Measurements from ENCODE around the gene ITGB2. TPM values are rescaled to one million over a fixed set of nuclear protein-coding genes. Genes with fewer than 3 reads are reported as not detected.
A peak's percentile ranks its signal among the peaks of the same experiment; 100 is the strongest.

Gene ITGB2
- polyA plus RNA-seq, 1 of the 3 experiments (the other 2 are of a cell fraction) = 0.77 TPM

- Histone ChIP-seq H3K27ac (ENCODE audit: low read depth in 2 of 2, low read length in 1 of 2) (peak overlapping the region in 1 of 2 experiments; percentile 73; a peak in 2 of 4 replicates), H3K9me2 (no peaks in the 10 kb centered on the region), H3K9ac (no peak overlapping the region), H3K4me2 (no peak overlapping the region), H4K20me1 (ENCODE audit: insufficient read depth) (no peaks in the 10 kb centered on the region), H3K27me3 (ENCODE audit: insufficient read depth) (no peaks in the 10 kb centered on the region), H3K79me2 (ENCODE audit: insufficient read depth) (peaks cover 32% of the 10 kb centered on the region; the same call in 1 of the 2 replicates), H3K4me1 (ENCODE audit: control insufficient read depth in 1 of 2, insufficient read depth in 2 of 2, low read depth in 1 of 2, low read length in 1 of 2) (peaks cover 22 to 29% of the 10 kb centered on the region in 2 experiments; a peak in 3 of 4 replicates), H3K9me3 (no peaks in the 10 kb centered on the region), H3K4me3 (ENCODE audit: low read depth in 2 of 2, low read length in 1 of 2) (no peak overlapping the region), H3F3A (replicated peaks; ENCODE audit: insufficient read depth) (peaks cover 27% of the 10 kb centered on the region), H2AFZ (ENCODE audit: low read depth) (no peak overlapping the region), H3K36me3 (replicated peaks in 1 of 2; ENCODE audit: control insufficient read depth in 1 of 2, insufficient read depth in 2 of 2, low read length in 1 of 2) (peaks cover 20 to 29% of the 10 kb centered on the region in 2 experiments)
- WGBS (ENCODE audit: low lambda C conversion rate) = 89% methylated on average over 22 of the region's 30 CpGs
- ChIA-PET POLR2A (interaction anchor here (0.6 kb wide), 1 partner anchor 84 kb away, joined by 3 read pairs; no protein-coding TSS in a partner anchor), CTCF (interaction anchor here (0.9 to 4.3 kb wide), 6 partner anchors 12 to 174 kb away, joined by 3 to 35 read pairs (median 6); no protein-coding TSS in a partner anchor)
- TF ChIP-seq USF2 (IDR thresholded peaks at IDR 0.05; ENCODE audit: borderline replicate concordance, low read depth, low read length) (no peak), MXI1 (IDR thresholded peaks at IDR 0.05; ENCODE audit: low read depth, low read length) (peak; percentile 81)
- peak; percentile 79 for DNase-seq
These were observed 45.7 kb upstream of the ITGB2 start for GRCh38 chr21:44966135-44967081.

GRCh38 chr21:44965251-44966022 is 44.7 kb upstream of the ITGB2 start:
- CTCF ChIA-PET = interaction anchor here (0.6 to 4.3 kb wide), 6 partner anchors 11 to 478 kb away, joined by 3 to 35 read pairs (median 14); no protein-coding TSS in a partner anchor
- H3K9me3 ChIP-seq = no peaks in the 10 kb centered on the region
- no peak overlapping the region for H3K9ac ChIP-seq
- no peaks in the 10 kb centered on the region for H3K27me3 ChIP-seq (ENCODE audit: insufficient read depth)
- H3F3A ChIP-seq (replicated peaks; ENCODE audit: insufficient read depth) = peaks cover 34% of the 10 kb centered on the region
- no peak for DNase-seq
- WGBS (ENCODE audit: low lambda C conversion rate) = 81% methylated on average over 12 of the region's 17 CpGs
- no peak overlapping the region for H3K4me2 ChIP-seq
- H3K79me2 ChIP-seq (ENCODE audit: insufficient read depth) = peaks cover 32% of the 10 kb centered on the region; the same call in 1 of the 2 replicates
- POLR2A ChIA-PET = no interaction called here
- H3K27ac ChIP-seq (ENCODE audit: low read depth in 2 of 2, low read length in 1 of 2) = peak overlapping the region in 1 of 2 experiments; percentile 73; a peak in 2 of 4 replicates
- peaks cover 22 to 28% of the 10 kb centered on the region in 2 experiments; a peak in 3 of 4 replicates for H3K4me1 ChIP-seq (ENCODE audit: control insufficient read depth in 1 of 2, insufficient read depth in 2 of 2, low read depth in 1 of 2, low read length in 1 of 2)
- H3K36me3 ChIP-seq (replicated peaks in 1 of 2; ENCODE audit: control insufficient read depth in 1 of 2, insufficient read depth in 2 of 2, low read length in 1 of 2) = peaks cover 29 to 31% of the 10 kb centered on the region in 2 experiments
- no peak overlapping the region for H3K4me3 ChIP-seq (ENCODE audit: low read depth in 2 of 2, low read length in 1 of 2)
- H3K9me2 ChIP-seq = no peaks in the 10 kb centered on the region
- no peaks in the 10 kb centered on the region for H4K20me1 ChIP-seq (ENCODE audit: insufficient read depth)
- no peak overlapping the region for H2AFZ ChIP-seq (ENCODE audit: low read depth)
- no peak for TF ChIP-seq TCF12 (IDR thresholded peaks at IDR 0.05)
- TF ChIP-seq SMC3 (IDR thresholded peaks at IDR 0.05; ENCODE audit: low read depth, low read length) = no peak
- TF ChIP-seq FOSL2 (IDR thresholded peaks at IDR 0.05; ENCODE audit: borderline replicate concordance, low read depth) = no peak
- TF ChIP-seq GABPA (IDR thresholded peaks at IDR 0.05; ENCODE audit: low read depth) = no peak
- TF ChIP-seq USF1 (IDR thresholded peaks at IDR 0.05; ENCODE audit: borderline replicate concordance, low read depth) = no peak
- no peak for TF ChIP-seq RCOR1 (IDR thresholded peaks at IDR 0.05; ENCODE audit: low read length)
- TF ChIP-seq MAX (IDR thresholded peaks at IDR 0.05; ENCODE audit: low read depth) = no peak
- no peak for TF ChIP-seq REST (IDR thresholded peaks at IDR 0.05; ENCODE audit: low read depth, low read length)
- TF ChIP-seq IRF3 (IDR thresholded peaks at IDR 0.05; ENCODE audit: low read depth, low read length) = no peak
- TF ChIP-seq POLR2AphosphoS5 (IDR thresholded peaks at IDR 0.05; ENCODE audit: low read depth, low read length) = no peak
- TF ChIP-seq ZBTB33 (IDR thresholded peaks at IDR 0.05; ENCODE audit: borderline replicate concordance, low read depth) = no peak
- TF ChIP-seq YY1 (IDR thresholded peaks at IDR 0.05; ENCODE audit: low read depth) = no peak
